MCF 10A (cell line): ENCODE measurements around the gene OR13J1. TPM values are rescaled to one million over a fixed set of nuclear protein-coding genes. Genes with fewer than 3 reads are reported as not detected.
"Not testable (repeated sequence)": the region's sequence is repeated elsewhere in the genome, so short reads cannot be mapped to it uniquely, and the experiment has no call there.

ENCODE experiments used
- BruUV-seq: library from RNA; stranded (reverse); fragments of 400-500 nt; replicated peaks from 2 replicates; lab custom pipeline; 2021; lab: Mats Ljungman, UMichigan
- CTCF ChIA-PET: fragments of 300-600 bp; sonication (Branson Sonifier 250); formaldehyde crosslinking; extraction: SDS; loops from one replicate; lab custom pipeline; 2021; ENCODE audit warnings: antibody characterized with exemption, inconsistent platforms; lab: Yijun Ruan, JAX
- POLR2A ChIA-PET: fragments of 300-600, 350-650 bp; sonication (Branson Sonifier 250); formaldehyde crosslinking; extraction: SDS; loops from one replicate; lab custom pipeline; 2020; ENCODE audit warnings: antibody characterized with exemption, inconsistent platforms; lab: Yijun Ruan, JAX
- DNase-seq: peaks from one replicate; pipeline ENCODE4 v3.0.0-alpha.2; 2018; ENCODE audit not compliant: unreplicated experiment
- H3K27ac Mint-ChIP-seq: one replicate; pipeline ENCODE4 v1.8.0; 2022; ENCODE audit warnings: mild to moderate bottlenecking, low read depth, mixed read lengths; ENCODE audit not compliant: unreplicated experiment
- H3K27me3 Mint-ChIP-seq: one replicate; pipeline ENCODE4 v1.8.0; 2022; ENCODE audit warnings: mixed read lengths; ENCODE audit not compliant: insufficient read depth, unreplicated experiment
- H3K36me3 Mint-ChIP-seq: one replicate; pipeline ENCODE4 v1.8.0; 2022; ENCODE audit warnings: mild to moderate bottlenecking, moderate library complexity, mixed read lengths; ENCODE audit not compliant: insufficient read depth, unreplicated experiment
- H3K4me1 Mint-ChIP-seq: one replicate; pipeline ENCODE4 v1.8.0; 2022; ENCODE audit warnings: mixed read lengths; ENCODE audit not compliant: insufficient read depth, unreplicated experiment
- H3K4me3 Mint-ChIP-seq: one replicate; pipeline ENCODE4 v1.8.0; 2022; ENCODE audit warnings: mild to moderate bottlenecking, moderate library complexity, mixed read lengths; ENCODE audit not compliant: unreplicated experiment
- H3K9me3 Mint-ChIP-seq: one replicate; pipeline ENCODE4 v1.8.0; 2022; ENCODE audit warnings: mixed read lengths; ENCODE audit not compliant: unreplicated experiment
- intact Hi-C: fragments of 100-400 bp; cut with micrococcal nuclease; formaldehyde crosslinking; loops from 2 replicates; pipeline ENCODE4 v1.14.1; 2022
- total RNA-seq: library from RNA; stranded (reverse); gene quantifications from 2 replicates; pipeline ENCODE4 v1.2.3, GENCODE V29; 2022
- TF ChIP-seq, protein P1 (sequence below): fragments of 200-600 bp; IDR thresholded peaks from one replicate; pipeline ENCODE4 v1.8.0; 2022; ENCODE audit warnings: antibody characterized with exemption, mild to moderate bottlenecking; ENCODE audit not compliant: unreplicated experiment

OR13J1 gene
- total RNA-seq, 1 experiment from 2014 or later, result not detected

DNA sequence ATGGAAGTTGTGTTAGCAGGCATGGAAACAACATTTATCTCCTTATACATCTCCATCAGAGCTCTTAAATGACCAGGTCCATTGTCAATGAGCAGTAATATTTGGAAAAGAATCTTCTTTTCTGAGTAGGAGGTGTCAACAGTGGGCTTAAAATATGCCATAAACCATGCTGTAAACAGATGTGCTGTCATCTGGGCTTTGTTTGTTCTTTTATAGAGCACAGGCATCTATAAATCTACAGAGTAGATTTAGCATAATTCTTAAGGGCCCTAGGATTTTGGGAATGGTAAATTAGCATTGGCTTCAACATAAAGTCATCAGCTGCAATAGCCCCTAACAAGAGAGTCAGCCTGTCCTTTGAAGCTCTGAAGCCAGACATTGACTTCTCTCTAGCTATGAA lies 28.1 kb upstream of the OR13J1 start:
- no peak overlapping the region for H3K4me3 Mint-ChIP-seq
- no peaks in the 10 kb centered on the region for H3K9me3 Mint-ChIP-seq
- CTCF ChIA-PET, result interaction anchor here (0.6 to 1.8 kb wide), 10 partner anchors 9 to 130 kb away, joined by 3 to 6 read pairs (median 3); no protein-coding TSS in a partner anchor
- POLR2A ChIA-PET, result interaction anchor here (0.7 kb wide), 1 partner anchor 9 kb away, joined by 3 read pairs; no protein-coding TSS in a partner anchor
- no TSS peak for BruUV-seq
- H3K27ac Mint-ChIP-seq, result no peak overlapping the region
- DNase-seq, result no peak
- no peaks in the 10 kb centered on the region for H3K36me3 Mint-ChIP-seq
- no peaks in the 10 kb centered on the region for H3K27me3 Mint-ChIP-seq
- TF ChIP-seq, protein P1, sequence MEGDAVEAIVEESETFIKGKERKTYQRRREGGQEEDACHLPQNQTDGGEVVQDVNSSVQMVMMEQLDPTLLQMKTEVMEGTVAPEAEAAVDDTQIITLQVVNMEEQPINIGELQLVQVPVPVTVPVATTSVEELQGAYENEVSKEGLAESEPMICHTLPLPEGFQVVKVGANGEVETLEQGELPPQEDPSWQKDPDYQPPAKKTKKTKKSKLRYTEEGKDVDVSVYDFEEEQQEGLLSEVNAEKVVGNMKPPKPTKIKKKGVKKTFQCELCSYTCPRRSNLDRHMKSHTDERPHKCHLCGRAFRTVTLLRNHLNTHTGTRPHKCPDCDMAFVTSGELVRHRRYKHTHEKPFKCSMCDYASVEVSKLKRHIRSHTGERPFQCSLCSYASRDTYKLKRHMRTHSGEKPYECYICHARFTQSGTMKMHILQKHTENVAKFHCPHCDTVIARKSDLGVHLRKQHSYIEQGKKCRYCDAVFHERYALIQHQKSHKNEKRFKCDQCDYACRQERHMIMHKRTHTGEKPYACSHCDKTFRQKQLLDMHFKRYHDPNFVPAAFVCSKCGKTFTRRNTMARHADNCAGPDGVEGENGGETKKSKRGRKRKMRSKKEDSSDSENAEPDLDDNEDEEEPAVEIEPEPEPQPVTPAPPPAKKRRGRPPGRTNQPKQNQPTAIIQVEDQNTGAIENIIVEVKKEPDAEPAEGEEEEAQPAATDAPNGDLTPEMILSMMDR, result no peak
- H3K4me1 Mint-ChIP-seq, result no peaks in the 10 kb centered on the region
- intact Hi-C loops, result no loop called here

DNA sequence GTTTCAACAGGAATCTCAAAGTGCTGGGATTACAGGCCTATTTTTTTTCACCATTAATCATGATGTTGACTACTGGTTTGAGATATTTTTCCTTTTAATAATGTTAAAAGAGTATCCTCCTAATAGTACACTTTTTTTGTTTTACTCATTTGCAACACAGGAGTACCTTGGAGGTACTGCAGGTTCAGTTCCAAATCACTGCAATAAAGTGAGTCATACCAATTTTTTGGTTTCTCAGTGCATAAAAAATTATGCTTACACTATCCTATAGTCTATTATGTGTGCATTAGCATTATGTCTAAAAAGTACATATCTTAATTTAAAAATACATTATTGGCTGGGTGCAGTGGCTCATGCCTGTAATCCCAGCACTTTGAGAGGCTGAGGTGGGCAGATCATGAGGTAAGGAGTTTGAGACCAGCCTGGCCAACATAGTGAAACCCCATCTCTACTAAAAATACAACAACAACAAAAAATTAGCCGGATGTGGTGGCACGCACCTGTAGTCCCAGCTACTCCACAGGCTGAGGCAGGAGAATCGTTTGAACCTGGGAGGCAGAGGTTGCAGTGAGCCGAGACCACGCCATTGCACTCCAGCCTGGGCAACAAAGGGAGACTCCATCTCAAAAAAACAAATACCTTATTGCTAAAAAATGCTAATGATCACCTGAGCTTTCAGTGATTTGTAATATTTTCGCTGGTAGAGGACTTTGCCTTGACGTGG lies 27.3 kb upstream of the OR13J1 start:
- ChIA-PET POLR2A (interaction anchor here (1.1 kb wide), 1 partner anchor 8 kb away, joined by 3 read pairs; the partner anchor contains the start of gene HRCT1), CTCF (interaction anchor here (0.6 to 1.6 kb wide), 9 partner anchors 8 to 131 kb away, joined by 3 to 10 read pairs (median 4); partner anchors contain the start of gene HRCT1)
- H3K27ac Mint-ChIP-seq, H3K4me3 Mint-ChIP-seq, intact Hi-C loops, DNase-seq, H3K9me3 Mint-ChIP-seq, H3K27me3 Mint-ChIP-seq, H3K4me1 Mint-ChIP-seq, H3K36me3 Mint-ChIP-seq, BruUV-seq: not testable (repeated sequence)

DNA sequence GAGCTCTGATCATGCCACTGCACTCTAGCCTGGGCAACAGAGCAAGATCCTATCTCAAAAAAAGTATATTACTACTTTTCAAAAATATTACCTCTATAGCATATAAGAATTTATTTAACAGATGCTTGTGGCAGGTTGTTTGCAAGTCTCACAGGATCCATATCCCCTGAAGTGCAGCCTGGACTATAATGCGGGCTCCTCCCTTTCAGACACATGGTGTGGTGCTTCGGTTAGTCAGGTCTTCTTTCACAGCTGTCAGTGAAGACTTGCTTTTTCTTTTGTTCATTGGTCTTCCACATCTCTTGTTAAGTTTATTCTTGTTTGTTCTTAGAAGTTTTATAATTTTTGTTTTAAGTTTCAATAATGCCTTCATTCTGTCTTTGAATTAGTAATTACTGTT lies 26.4 kb upstream of the OR13J1 start:
- ChIA-PET CTCF (interaction anchor here (0.7 to 1.6 kb wide), 3 partner anchors 9 to 49 kb away, joined by 3 to 10 read pairs (median 7); partner anchors contain the start of gene HRCT1), POLR2A (no interaction called here)
- no peaks in the 10 kb centered on the region for H3K4me1 Mint-ChIP-seq
- intact Hi-C loops, result no loop called here
- BruUV-seq, result no TSS peak
- no peak for DNase-seq
- H3K27me3 Mint-ChIP-seq, result peaks cover 8% of the 10 kb centered on the region
- TF ChIP-seq, protein P1, result no peak
- H3K9me3 Mint-ChIP-seq, result no peaks in the 10 kb centered on the region
- no peaks in the 10 kb centered on the region for H3K36me3 Mint-ChIP-seq
- H3K4me3 Mint-ChIP-seq, result no peak overlapping the region
- no peak overlapping the region for H3K27ac Mint-ChIP-seq

DNA sequence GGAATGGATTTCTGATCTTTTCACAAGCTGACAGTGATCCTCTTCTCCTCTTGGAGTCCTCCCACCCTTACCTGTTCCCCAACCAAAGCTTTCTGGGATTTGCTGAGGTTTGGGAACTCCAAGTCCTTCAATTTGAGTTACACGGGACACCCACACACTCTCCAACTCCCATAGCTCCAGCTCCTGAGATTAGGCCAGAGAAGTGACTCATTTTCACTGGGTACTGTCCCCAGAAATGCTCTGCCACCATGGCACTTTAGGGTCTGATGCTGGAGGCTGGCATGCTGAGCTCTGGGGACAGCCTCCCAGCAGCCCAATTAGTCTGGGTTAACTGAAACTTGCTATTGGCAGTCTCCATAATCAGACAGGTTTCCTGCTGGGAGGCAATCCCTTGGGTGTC lies 21.9 kb upstream of the OR13J1 start:
- Mint-ChIP-seq H3K4me3 (no peak overlapping the region), H3K27me3 (peaks cover 14% of the 10 kb centered on the region), H3K9me3 (no peaks in the 10 kb centered on the region), H3K27ac (no peak overlapping the region), H3K36me3 (no peaks in the 10 kb centered on the region), H3K4me1 (no peaks in the 10 kb centered on the region)
- no peak for DNase-seq
- ChIA-PET POLR2A (no interaction called here), CTCF (interaction anchor here (0.6 to 2.5 kb wide), 9 partner anchors 10 to 103 kb away, joined by 3 to 12 read pairs (median 3); no protein-coding TSS in a partner anchor)
- TF ChIP-seq, protein P1, result no peak
- no TSS peak for BruUV-seq
- intact Hi-C loops, result no loop called here
